Dermis blood vessel endothelial cell (primary cell): ENCODE measurements around the gene TREM2. TPM values are rescaled to one million over a fixed set of nuclear protein-coding genes. Genes with fewer than 3 reads are reported as not detected.
"Not testable (repeated sequence)": the region's sequence is repeated elsewhere in the genome, so short reads cannot be mapped to it uniquely, and the experiment has no call there.

Source experiments
- DNase-seq: peaks from one replicate; pipeline ENCODE4 v3.0.0; 2010
- total RNA-seq: library from RNA; depleted of rRNA; stranded (reverse); fragments of >200 nt; gene quantifications from 2 replicates; pipeline ENCODE4 v1.2.3, GENCODE V29; 2014

Gene TREM2
- total RNA-seq, 1 donor from 2014 or later = not detected

- DNase-seq = peak; percentile 6
Measured at GRCh38 chr6:41153992-41154625, 8.8 kb downstream of the TREM2 start, which contains the start of gene TREML1. Gene TREML1, minus strand, starts transcription at chr6:41154347. Its CDS starts 59 bp downstream, at chr6:41154288.

DNA sequence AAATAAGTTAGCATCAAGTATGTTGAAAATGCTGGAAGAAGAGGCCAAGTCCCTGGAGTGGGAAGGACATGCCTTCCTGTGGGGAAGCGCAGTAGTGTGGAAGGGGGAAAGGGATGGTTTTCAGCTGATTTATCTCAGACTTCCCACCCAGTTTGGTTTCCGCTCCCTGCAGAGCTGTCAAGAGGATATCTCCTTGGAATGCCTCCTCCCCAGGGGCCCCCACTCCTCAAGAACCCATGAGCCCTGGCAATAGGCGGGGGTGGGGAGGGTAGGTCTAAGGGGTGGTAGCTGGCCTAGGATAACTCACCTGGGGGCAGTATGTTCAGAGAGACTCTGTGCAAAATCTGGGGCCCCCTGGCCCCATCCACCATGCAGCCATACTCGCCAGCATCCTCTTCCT is 9.5 kb downstream of the TREM2 start:
- no peak for DNase-seq

GRCh38 chr6:41150671-41151070 is 12.2 kb downstream of the TREM2 start:
- DNase-seq = no peak

DNA sequence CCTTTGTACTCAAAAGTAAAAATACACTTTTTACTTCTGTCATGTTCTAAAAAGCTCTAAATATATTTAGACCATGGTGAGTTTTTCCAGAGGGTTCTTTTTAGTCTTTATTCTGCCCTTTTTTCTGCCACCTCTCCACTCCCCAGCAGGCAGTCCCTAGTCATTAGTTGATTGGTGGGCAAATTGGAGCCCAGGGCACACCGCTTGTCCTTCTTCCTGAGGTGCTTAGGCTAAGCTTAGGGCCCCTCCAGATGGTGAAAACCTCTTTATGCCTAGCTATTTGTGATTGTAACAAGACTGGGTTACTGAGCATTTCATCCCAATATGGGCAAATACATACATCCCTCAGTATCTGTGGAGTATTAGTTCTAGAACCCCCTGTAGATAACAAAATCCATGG is 15.0 kb downstream of the TREM2 start:
- DNase-seq = no peak

- DNase-seq = no peak
Measured at GRCh38 chr6:41136911-41137310, 26.0 kb downstream of the TREM2 start.

GRCh38 chr6:41135062-41135832 is 27.7 kb downstream of the TREM2 start:
- no peak for DNase-seq

GRCh38 chr6:41132254-41132653 is 30.7 kb downstream of the TREM2 start:
- DNase-seq = no peak

DNA sequence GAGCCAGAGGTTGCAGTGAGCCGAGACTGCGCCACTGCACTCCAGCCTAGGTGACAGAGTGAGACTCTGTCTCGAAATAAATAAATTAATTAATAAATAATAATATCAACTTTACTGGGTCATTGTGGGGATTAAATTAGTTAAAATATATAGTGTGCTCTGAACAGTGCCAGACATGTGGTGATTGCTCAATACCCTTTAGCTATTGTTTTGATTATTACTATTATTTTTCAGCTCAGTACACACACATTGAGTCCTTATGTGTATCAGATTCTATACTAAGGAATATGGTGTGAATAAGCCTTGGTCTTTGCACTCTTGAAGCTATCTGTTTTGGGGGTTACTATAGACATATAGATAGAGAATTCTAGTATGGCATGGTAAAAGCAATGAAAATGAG is 37.6 kb downstream of the TREM2 start:
- no peak for DNase-seq

- DNase-seq = no peak
Measured at GRCh38 chr6:41122918-41123317, 40.0 kb downstream of the TREM2 start.

- DNase-seq = no peak
Measured at GRCh38 chr6:41122373-41122772, 40.5 kb downstream of the TREM2 start.

DNA sequence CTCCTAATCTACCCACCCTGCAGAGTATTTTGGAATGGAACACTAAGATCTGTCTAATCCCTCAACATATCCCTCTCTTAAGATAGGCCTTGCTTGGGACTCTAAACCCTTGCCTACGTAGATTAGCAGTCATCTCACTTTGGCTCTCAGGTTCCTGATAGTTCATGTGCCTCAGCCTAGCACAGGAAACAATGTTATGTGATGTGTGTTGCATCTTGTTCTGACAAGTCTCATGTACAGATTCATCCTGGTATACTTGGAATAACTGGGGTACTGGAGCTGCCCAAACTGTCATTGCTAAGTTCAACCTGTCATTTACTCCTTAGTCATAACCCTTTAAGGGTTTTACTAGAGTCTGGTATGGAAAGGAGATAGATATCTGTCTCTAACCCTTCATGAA is 42.9 kb downstream of the TREM2 start:
- DNase-seq = no peak

GRCh38 chr6:41119508-41119907 is 43.4 kb downstream of the TREM2 start:
- no peak for DNase-seq

DNA sequence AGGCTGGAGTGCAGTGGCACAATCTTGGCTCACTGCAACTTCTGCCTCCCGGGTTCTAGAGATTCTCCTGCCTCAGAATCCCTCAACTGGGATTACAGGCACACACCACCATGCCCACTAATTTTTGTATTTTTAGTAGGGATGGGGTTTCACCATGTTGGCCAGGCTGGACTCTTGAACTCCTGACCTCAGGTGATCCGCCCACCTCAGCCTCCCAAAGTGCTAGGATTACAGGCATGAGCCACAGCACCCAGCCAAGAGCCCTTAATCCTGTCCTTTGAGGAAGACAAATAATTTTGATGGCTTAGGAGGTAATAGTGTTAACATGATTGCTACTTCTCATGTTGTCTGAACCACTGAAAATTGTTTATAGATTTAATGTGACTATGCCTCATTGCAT is 47.9 kb downstream of the TREM2 start:
- DNase-seq = not testable (repeated sequence)

DNA sequence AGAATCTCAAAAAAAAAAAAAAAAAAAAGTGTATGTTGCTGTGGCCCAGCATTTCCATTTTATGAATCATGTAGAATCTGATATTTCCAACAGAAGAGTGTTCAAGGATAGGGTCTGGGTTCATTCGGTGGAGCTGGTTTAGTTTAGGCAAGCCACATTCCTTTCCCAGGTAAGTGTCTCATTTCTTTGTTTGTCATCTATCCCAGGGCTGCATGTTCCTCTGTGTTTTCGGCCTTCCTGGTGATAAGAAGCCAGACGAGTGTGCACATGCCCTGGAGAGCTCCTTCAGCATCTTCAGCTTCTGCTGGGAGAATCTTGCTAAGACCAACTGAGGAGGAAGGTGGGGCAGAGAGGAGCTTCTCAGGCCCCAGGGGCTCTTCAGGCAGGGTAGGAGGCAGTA is 51.9 kb downstream of the TREM2 start:
- DNase-seq = no peak

Other genes starting within 250 kb of the TREM2 start
- gene UNC5CL, start 123.9 kb downstream of the TREM2 start, total RNA-seq = 0.14 and 0.17 TPM in 2 replicates
- gene TSPO2, start 120.6 kb downstream of the TREM2 start, total RNA-seq = not detected in 2 replicates
- 0.19 TPM in 1 of 2 replicates, not detected in the other for gene APOBEC2, start 109.9 kb downstream of the TREM2 start, total RNA-seq
- 11.2 and 11.6 TPM in 2 replicates for gene OARD1, start 90.8 kb downstream of the TREM2 start, total RNA-seq
- gene NFYA, start 90.1 kb downstream of the TREM2 start, total RNA-seq = 16.2 and 22.6 TPM in 2 replicates
- not detected in 2 replicates for gene TREML1, start 8.8 kb downstream of the TREM2 start, total RNA-seq
- not detected in 2 replicates for gene TREML2, start 38.0 kb upstream of the TREM2 start, total RNA-seq
- not detected in 2 replicates for gene TREML4, start 65.2 kb upstream of the TREM2 start, total RNA-seq
- gene TREM1, start 123.6 kb upstream of the TREM2 start, total RNA-seq = not detected in 2 replicates
- not detected in 2 replicates for gene NCR2, start 172.5 kb upstream of the TREM2 start, total RNA-seq